ENCODE data around the gene KIF7. TPM values are rescaled to one million over a fixed set of nuclear protein-coding genes. Genes with fewer than 3 reads are reported as not detected.

The KIF7 gene
- total RNA-seq, 4 donors from 2014 or later = 2.0 to 17.3 (median 11.3) TPM

DNA sequence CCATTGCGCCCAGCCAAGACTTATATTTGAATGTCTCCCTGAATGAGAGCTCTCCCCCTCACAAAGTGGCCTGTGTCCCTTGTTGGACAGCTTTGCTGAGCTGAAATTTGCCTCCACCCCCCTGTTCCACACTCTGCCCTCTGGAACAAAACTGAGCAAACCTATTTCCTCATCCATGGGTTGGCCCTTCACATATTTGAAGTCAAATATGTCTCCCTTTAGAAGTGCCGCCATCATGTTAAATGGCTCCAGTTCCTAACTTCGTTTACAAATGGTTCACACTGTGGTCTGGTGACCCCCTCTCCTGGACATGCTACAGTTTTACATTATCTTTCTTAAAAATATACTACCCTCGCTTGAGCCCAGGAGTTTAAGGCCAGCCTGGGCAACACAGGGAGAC lies 19.3 kb upstream of the KIF7 start:
- no peaks in the 10 kb centered on the region for H3K9me3 ChIP-seq
- intact Hi-C loops (cut with DNase I; ENCODE audit: low total_unique reads) = no loop called here
- TF ChIP-seq, protein P1, sequence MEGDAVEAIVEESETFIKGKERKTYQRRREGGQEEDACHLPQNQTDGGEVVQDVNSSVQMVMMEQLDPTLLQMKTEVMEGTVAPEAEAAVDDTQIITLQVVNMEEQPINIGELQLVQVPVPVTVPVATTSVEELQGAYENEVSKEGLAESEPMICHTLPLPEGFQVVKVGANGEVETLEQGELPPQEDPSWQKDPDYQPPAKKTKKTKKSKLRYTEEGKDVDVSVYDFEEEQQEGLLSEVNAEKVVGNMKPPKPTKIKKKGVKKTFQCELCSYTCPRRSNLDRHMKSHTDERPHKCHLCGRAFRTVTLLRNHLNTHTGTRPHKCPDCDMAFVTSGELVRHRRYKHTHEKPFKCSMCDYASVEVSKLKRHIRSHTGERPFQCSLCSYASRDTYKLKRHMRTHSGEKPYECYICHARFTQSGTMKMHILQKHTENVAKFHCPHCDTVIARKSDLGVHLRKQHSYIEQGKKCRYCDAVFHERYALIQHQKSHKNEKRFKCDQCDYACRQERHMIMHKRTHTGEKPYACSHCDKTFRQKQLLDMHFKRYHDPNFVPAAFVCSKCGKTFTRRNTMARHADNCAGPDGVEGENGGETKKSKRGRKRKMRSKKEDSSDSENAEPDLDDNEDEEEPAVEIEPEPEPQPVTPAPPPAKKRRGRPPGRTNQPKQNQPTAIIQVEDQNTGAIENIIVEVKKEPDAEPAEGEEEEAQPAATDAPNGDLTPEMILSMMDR (IDR thresholded peaks at IDR 0.05) = no peak
- TF ChIP-seq POLR2A (IDR thresholded peaks at IDR 0.05) = no peak
- no peak overlapping the region for H3K27ac ChIP-seq
- H3K4me1 ChIP-seq = no peaks in the 10 kb centered on the region
- DNase-seq = no peak
- no peaks in the 10 kb centered on the region for H3K27me3 ChIP-seq
- H3K4me3 ChIP-seq = no peak overlapping the region
- H3K36me3 ChIP-seq = no peaks in the 10 kb centered on the region

DNA sequence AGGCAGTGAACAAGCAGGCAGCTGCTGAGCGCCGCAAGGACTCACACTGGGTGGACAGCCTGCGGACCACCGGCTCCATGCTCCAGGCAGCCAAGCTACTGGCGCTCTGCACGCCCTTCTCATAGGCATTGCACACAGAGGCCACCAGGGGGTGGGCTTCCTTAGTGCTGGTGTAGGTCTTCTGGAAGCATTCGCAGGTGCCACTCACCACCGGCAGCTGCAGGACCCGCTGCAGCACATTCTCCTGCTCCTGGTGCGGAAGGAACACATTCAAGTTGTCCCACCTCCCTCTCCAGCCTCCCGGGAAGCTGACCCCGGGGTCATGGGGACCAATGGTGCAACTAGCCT lies 17.9 kb upstream of the KIF7 start:
- no peak overlapping the region for H3K4me3 ChIP-seq
- no peak overlapping the region for H3K27ac ChIP-seq
- no peaks in the 10 kb centered on the region for H3K27me3 ChIP-seq
- intact Hi-C loops (cut with DNase I; ENCODE audit: low total_unique reads) = no loop called here
- TF ChIP-seq POLR2A (IDR thresholded peaks at IDR 0.05) = no peak
- TF ChIP-seq, protein P1 (IDR thresholded peaks at IDR 0.05) = no peak
- no peak for DNase-seq
- no peaks in the 10 kb centered on the region for H3K9me3 ChIP-seq
- H3K36me3 ChIP-seq = no peaks in the 10 kb centered on the region
- no peaks in the 10 kb centered on the region for H3K4me1 ChIP-seq

- H3K36me3 ChIP-seq = no peaks in the 10 kb centered on the region
- intact Hi-C loops (cut with DNase I; ENCODE audit: low total_unique reads) = no loop called here
- TF ChIP-seq, protein P1 (IDR thresholded peaks at IDR 0.05) = no peak
- no peak for TF ChIP-seq POLR2A (IDR thresholded peaks at IDR 0.05)
- no peak overlapping the region for H3K27ac ChIP-seq
- no peaks in the 10 kb centered on the region for H3K27me3 ChIP-seq
- no peak for DNase-seq
- H3K4me1 ChIP-seq = no peaks in the 10 kb centered on the region
- H3K9me3 ChIP-seq = no peaks in the 10 kb centered on the region
- H3K4me3 ChIP-seq = no peak overlapping the region
Observed at GRCh38 chr15:89672221-89673164, 17.2 kb upstream of the KIF7 start.

- Histone ChIP-seq H3K27ac (no peak overlapping the region), H3K36me3 (no peaks in the 10 kb centered on the region), H3K4me3 (no peak overlapping the region), H3K27me3 (no peaks in the 10 kb centered on the region), H3K4me1 (no peaks in the 10 kb centered on the region), H3K9me3 (no peaks in the 10 kb centered on the region)
- intact Hi-C loops (cut with DNase I; ENCODE audit: low total_unique reads) = no loop called here
- TF ChIP-seq, protein P1 (IDR thresholded peaks at IDR 0.05) = no peak
- no peak for DNase-seq
Observed at GRCh38 chr15:89671687-89672086, 16.4 kb upstream of the KIF7 start.

DNA sequence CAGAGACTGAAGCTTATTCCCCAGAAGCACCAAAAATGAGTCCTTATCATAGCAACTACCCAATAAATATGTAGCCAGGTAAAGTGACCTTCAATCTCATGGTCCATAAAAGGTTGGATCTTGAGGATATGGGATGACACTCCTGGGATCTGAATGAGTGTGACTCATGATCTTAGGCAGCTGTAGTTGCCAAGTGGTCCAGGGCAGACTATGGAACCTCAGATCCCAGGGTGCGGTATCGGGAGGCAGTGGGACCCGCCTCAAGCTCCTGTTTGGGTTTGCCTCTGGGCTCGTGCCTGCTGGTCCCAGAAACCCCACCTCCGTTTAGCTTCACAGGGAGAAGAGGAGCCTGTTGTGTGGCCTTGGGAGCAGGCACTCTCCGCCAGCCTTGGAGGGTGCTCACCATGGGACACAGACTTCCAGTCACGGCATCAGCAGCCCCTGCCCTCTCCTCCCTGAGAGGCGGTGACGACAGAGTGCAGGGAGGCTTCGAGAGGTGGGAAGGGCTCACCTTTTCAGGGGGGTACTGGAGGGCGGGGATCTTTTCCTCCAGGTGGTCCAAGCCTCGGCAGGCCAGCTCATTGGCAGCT lies 15.8 kb upstream of the KIF7 start:
- no peaks in the 10 kb centered on the region for H3K4me1 ChIP-seq
- no peak for DNase-seq
- H3K36me3 ChIP-seq = no peaks in the 10 kb centered on the region
- TF ChIP-seq, protein P1 (IDR thresholded peaks at IDR 0.05) = no peak
- no peak for TF ChIP-seq POLR2A (IDR thresholded peaks at IDR 0.05)
- H3K9me3 ChIP-seq = no peaks in the 10 kb centered on the region
- no peak overlapping the region for H3K4me3 ChIP-seq
- no peak overlapping the region for H3K27ac ChIP-seq
- no peaks in the 10 kb centered on the region for H3K27me3 ChIP-seq
- intact Hi-C loops (cut with DNase I; ENCODE audit: low total_unique reads) = no loop called here
